HG02870 (cell line): ENCODE measurements around the gene CHD5.
A peak's percentile ranks its signal among the peaks of the same experiment; 100 is the strongest.

Source experiments
- ATAC-seq: cut with Tn5 transposase; IDR thresholded peaks from one replicate; pipeline ENCODE4 v1.9.1; 2021; ENCODE audit warnings: mild to moderate bottlenecking, moderate library complexity; ENCODE audit not compliant: unreplicated experiment

Gene CHD5

GRCh38 chr1:6202256-6202655, 22.1 kb upstream of the CHD5 start:
- no peak for ATAC-seq

GRCh38 chr1:6200188-6200809, 20.2 kb upstream of the CHD5 start:
- no peak for ATAC-seq

- peak; percentile 94 for ATAC-seq
Observed at GRCh38 chr1:6199298-6200187, 19.4 kb upstream of the CHD5 start, which contains the start of gene RPL22. RPL22 (minus strand) TSS chr1:6199595; CDS start chr1:6199573, 22 bp downstream.

- no peak for ATAC-seq
Observed at GRCh38 chr1:6198646-6199297, 18.7 kb upstream of the CHD5 start.

DNA sequence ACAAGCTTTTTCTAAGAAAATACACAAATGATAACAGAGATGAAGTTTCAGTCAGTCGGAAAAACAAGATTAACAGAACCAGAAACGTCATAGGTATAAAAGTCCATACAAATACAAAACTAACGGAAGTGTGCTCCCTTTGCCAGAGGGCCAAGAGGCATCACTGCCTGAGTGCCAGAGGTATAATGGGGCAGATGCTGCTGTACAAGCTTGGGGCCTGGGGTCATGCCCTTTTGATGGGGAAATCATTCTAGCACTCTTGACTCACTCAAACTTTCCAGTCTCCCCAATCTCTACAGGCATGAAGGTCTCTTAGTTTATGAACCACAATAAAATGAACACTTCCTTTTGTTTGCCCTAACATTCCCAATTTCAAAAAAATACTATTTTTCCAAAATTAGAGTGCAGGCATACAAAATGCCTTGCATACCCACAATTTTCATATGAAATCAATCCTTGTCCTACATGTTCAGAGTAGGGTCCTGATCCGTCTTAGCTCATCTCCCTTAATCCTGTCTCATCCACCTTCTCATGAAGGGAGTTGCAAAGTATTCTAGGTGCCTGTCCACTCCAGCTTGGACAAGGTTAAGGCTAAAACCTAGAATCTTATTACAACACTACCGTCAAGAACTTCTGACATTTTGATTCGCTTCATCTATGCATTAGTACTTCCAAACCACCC, 17.8 kb upstream of the CHD5 start:
- ATAC-seq = no peak

DNA sequence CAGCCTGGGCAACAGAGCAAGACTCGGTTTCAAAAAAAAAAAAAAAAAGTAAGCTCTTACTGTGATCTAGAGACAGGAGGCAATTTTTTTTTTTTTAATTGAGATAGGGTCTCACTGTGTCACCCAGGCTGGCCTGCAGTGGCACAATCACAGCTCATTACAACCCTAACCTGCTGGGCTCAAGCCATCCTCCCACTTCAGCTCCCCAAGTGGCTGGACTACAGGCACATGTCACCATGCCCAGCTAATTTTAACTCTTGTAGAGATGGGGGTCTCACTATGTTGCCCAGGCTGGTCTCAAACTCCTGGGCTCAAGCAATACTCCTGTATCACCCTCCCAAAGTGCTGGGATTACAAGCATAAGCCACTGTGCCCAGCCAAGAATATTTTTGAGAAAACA, 11.8 kb upstream of the CHD5 start:
- ATAC-seq = no peak

GRCh38 chr1:6188466-6188865, 8.3 kb upstream of the CHD5 start:
- no peak for ATAC-seq

GRCh38 chr1:6185635-6186382, 5.7 kb upstream of the CHD5 start:
- no peak for ATAC-seq

DNA sequence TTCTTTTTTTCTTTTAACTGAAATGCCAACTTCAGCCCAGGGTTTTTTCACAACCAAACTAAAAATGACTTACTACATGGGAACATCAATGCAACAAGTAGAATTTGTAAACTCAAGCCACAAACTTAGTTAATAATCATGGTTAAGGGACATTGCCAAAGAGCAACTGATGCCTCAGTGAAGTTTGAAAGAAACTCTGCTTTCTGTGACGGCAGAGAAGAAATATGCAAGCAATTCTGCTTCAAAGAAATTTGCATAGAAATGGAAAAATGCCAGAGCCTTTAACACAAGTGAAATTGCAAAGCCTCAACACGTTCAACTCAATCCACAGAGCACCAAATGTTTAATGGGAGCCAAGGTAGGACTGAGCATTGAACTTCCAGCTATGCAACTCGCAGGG, 5.0 kb upstream of the CHD5 start:
- ATAC-seq = no peak

GRCh38 chr1:6184083-6184783, 4.1 kb upstream of the CHD5 start:
- ATAC-seq = no peak

DNA sequence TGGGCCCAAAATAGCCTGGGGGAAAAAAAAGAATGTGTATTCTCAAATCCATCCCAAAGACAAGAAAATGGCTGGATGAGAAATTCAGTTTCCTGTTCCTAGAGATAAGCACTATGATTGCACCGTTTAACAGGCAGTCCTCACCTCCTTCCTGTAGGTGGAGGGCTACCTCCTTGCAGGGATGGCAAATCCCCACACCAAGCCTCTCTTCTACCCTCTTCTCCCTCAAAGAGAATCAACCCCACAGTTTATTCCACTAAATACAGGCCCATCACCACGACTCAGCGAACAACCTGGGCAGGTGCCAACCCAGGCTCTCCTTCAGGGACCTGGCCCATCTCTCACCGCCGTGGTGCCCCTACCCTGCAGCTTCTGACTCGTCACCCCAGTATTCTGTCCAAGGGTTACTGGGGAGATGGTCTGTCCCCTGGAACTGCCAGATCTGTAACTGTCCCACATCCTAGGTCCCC, 3.4 kb upstream of the CHD5 start:
- no peak for ATAC-seq

DNA sequence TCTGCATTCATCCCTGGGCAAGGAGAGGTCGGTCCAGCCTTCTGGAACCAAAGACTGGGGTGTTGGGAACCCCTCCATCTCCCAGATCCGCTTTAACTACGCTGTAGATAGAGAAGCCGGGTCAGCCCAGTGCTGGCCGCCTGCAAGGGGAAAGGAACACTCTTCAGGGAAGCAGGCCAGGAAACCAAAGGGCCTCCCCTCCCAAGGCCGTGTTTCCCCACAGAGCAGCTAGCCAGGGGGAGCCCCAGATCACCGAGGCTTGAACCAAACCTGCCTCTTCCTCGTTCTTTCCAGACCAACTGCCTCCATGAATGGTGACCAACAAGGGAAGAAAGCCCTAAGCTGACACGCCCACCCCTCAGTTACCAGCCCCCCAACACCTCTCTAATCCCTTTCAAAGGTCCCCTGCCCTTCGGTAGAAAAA, 1.2 kb upstream of the CHD5 start:
- ATAC-seq = no peak

GRCh38 chr1:6180707-6181311, 688 bp upstream of the CHD5 start:
- ATAC-seq = no peak

- ATAC-seq = no peak
Observed at GRCh38 chr1:6179564-6180175, 451 bp downstream of the CHD5 start.

DNA sequence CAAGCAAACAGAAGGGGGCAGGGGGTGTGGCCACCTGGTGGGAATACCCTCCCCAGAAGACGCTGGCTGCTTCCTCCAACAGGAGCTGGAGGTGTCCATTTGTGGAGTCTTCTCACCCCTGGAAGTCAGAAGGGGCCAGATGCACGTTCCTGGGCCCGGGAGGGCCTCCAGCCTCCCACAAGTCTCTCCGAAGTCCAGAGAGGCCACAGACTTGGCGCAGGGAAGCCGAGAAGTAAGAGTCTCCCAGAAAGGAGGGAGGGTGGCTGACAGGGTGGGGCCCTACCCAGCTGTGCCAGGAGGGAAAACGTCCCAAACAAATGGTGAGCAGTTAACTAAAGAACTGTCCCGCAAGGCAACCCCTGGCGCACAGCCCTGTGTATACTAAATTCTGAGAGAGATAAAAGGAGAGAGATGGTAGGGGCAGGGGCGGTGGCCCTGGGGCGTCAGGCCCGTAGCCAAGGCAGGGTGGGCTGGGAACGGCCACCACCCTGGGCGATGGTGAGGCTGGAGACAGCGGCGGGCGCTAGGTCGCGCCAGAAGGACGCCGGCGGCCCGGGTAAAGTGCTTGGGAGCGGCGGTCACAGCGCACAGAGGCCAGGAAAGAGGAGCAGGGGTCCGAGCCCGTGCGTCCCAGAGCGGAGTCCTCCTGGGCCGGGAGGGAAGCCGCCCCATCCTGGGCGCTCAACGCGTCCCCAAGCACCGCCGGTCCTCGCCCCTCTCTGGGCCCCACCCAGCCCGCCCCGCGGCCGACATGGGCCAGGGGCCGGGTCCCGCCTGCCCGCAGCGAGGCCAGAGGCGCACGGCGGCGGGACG, 1.2 kb downstream of the CHD5 start:
- no peak for ATAC-seq

DNA sequence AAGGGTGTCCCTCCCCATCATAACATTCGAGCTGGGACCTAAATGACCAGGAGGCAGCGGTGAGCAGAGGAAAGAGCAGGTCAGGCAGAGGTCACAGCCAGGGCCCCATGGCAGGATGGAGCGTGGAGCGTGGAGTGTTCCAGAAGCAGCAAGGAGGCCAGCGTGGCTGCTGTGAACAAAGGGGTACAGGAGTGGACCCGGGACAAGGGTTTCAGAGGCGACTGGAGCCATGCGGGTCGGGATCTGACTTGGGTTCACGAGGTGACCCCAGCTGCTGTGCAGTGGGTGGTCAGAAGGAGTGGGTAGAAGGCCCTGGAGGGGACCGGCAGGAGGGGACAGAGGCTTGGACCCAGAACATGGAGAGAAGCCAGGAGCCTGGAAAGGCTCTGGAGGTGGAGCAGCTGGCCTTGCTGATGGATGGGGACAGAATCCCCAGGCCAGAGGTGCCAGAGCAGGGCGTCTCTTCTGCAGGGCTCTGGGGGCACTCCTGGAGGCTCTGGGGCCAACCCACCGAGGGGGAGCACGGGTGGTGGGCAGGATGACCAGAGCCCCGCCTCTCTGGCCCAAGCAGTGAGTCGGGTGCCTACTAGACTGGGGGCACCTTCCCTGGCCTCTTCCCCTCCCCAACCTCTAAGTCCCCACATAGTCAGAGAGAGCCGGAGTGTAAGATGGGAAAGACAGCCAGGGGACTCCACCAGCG, 2.3 kb downstream of the CHD5 start:
- ATAC-seq = no peak

GRCh38 chr1:6176779-6177178, 3.3 kb downstream of the CHD5 start:
- no peak for ATAC-seq
